Hepatocyte (in vitro differentiated cells): Measurements from ENCODE around the gene VAMP8. TPM values are rescaled to one million over a fixed set of nuclear protein-coding genes. Genes with fewer than 3 reads are reported as not detected.

Source experiments
- DNase-seq: peaks from one replicate; pipeline ENCODE4 v3.0.0-alpha.2; 2016; ENCODE audit warnings: low spot score
- H2AFZ ChIP-seq: fragments of 200-600 bp; sonication (generic); 2 replicates; pipeline ENCODE4 v1.6.0; 2016; ENCODE audit warnings: antibody characterized with exemption, mild to moderate bottlenecking
- H3K27ac ChIP-seq: fragments of 200-600 bp; sonication (generic); 2 replicates; pipeline ENCODE4 v1.5.1; 2016; ENCODE audit warnings: mild to moderate bottlenecking
- H3K27me3 ChIP-seq: fragments of 200-600 bp; sonication (generic); 2 replicates; pipeline ENCODE4 v1.6.1; 2016
- H3K36me3 ChIP-seq: fragments of 200-600 bp; sonication (generic); replicated peaks from 2 replicates; pipeline ENCODE4 v1.5.1; 2016; ENCODE audit warnings: low read depth; ENCODE audit not compliant: insufficient read depth
- H3K4me1 ChIP-seq: fragments of 200-600 bp; sonication (generic); 2 replicates; pipeline ENCODE4 v1.5.1; 2016; ENCODE audit warnings: mild to moderate bottlenecking, moderate library complexity; ENCODE audit not compliant: insufficient read depth
- H3K4me2 ChIP-seq: fragments of 200-600 bp; sonication (generic); 2 replicates; pipeline ENCODE4 v1.6.0; 2016
- H3K4me3 ChIP-seq: fragments of 200-600 bp; sonication (generic); 2 replicates; pipeline ENCODE4 v1.5.1; 2016; ENCODE audit warnings: mild to moderate bottlenecking
- H3K79me2 ChIP-seq: fragments of 200-600 bp; sonication (generic); 2 replicates; pipeline ENCODE4 v1.6.0; 2017; ENCODE audit warnings: mild to moderate bottlenecking
- H3K9me2 ChIP-seq: fragments of 200-600 bp; sonication (generic); replicated peaks from 2 replicates; pipeline ENCODE4 v1.6.0; 2017; ENCODE audit warnings: mild to moderate bottlenecking; ENCODE audit not compliant: insufficient read depth
- H3K9me3 ChIP-seq: fragments of 200-600 bp; sonication (generic); 2 replicates; pipeline ENCODE4 v1.5.1; 2016; ENCODE audit warnings: low read depth, mild to moderate bottlenecking
- H4K20me1 ChIP-seq: fragments of 200-600 bp; sonication (generic); 2 replicates; pipeline ENCODE4 v1.6.0; 2016; ENCODE audit warnings: mild to moderate bottlenecking; ENCODE audit not compliant: insufficient read depth, poor library complexity, severe bottlenecking
- CTCF ChIP-seq: fragments of 200-600 bp; sonication (generic); IDR thresholded peaks from 2 replicates; pipeline ENCODE4 v1.5.1; 2016; ENCODE audit warnings: antibody characterized with exemption, mild to moderate bottlenecking; ENCODE audit not compliant: poor library complexity
- EZH2 ChIP-seq: fragments of 200-600 bp; sonication (generic); IDR thresholded peaks from 2 replicates; pipeline ENCODE4 v1.6.1; 2016; ENCODE audit warnings: antibody characterized with exemption, mild to moderate bottlenecking, borderline replicate concordance
- EZH2phosphoT487 ChIP-seq: fragments of 200-600 bp; sonication (generic); IDR thresholded peaks from one replicate; pipeline ENCODE4 v1.6.1; 2018; ENCODE audit warnings: antibody characterized with exemption, mild to moderate bottlenecking, low read depth, moderate library complexity; ENCODE audit not compliant: unreplicated experiment, severe bottlenecking
- WGBS: methylation state at CpG from one replicate; pipeline ENCODE4 v1.1.6; 2016; ENCODE audit warnings: low lambda C conversion rate; ENCODE audit errors: missing lambda C conversion rate; 5-methylcytosine and 5-hydroxymethylcytosine counted together
- polyA plus RNA-seq: library from polyadenylated mRNA; unstranded; fragments of >200 nt; fragmentation: Nextera tagmentation; extraction: Ambion mirVana; gene quantifications from 2 replicates; pipeline ENCODE4 v1.2.1, GENCODE V29; 2016
- total RNA-seq: library from RNA; depleted of rRNA; stranded (reverse); fragments of >200 nt; gene quantifications from 2 replicates; pipeline ENCODE4 v1.2.3, GENCODE V29; 2014

Gene VAMP8
- total and polyA plus RNA-seq, 2 experiments from 2014 or later: 50.7 to 213 TPM

GRCh38 chr2:85575739-85576138 lies 1.6 kb upstream of the VAMP8 start:
- WGBS: 86% methylated on average over 8 of the region's 8 CpGs
- no peaks in the 10 kb centered on the region for H3K36me3 ChIP-seq
- no peak overlapping the region for H3K4me3 ChIP-seq
- H3K9me3 ChIP-seq: no peaks in the 10 kb centered on the region
- no peaks in the 10 kb centered on the region for H4K20me1 ChIP-seq
- H3K4me2 ChIP-seq: no peak overlapping the region
- H3K4me1 ChIP-seq: peaks cover 31% of the 10 kb centered on the region
- H3K9me2 ChIP-seq: no peaks in the 10 kb centered on the region
- no peak for TF ChIP-seq CTCF
- TF ChIP-seq EZH2: no peak
- TF ChIP-seq EZH2phosphoT487: no peak
- no peak overlapping the region for H2AFZ ChIP-seq
- H3K79me2 ChIP-seq: peaks cover 24% of the 10 kb centered on the region
- H3K27ac ChIP-seq: peak overlapping the region; percentile 37
- no peak for DNase-seq
- no peaks in the 10 kb centered on the region for H3K27me3 ChIP-seq

- no peak for TF ChIP-seq EZH2phosphoT487
- TF ChIP-seq CTCF: no peak
- no peak for TF ChIP-seq EZH2
- Histone ChIP-seq H3K4me3 (no peak overlapping the region), H3K4me1 (peaks cover 31% of the 10 kb centered on the region), H3K9me2 (no peaks in the 10 kb centered on the region), H3K27ac (peak overlapping the region; percentile 94), H3K27me3 (no peaks in the 10 kb centered on the region), H3K36me3 (no peaks in the 10 kb centered on the region), H4K20me1 (no peaks in the 10 kb centered on the region), H3K9me3 (no peaks in the 10 kb centered on the region), H2AFZ (peak overlapping the region; percentile 70), H3K4me2 (peak overlapping the region; percentile 92), H3K79me2 (peaks cover 24% of the 10 kb centered on the region)
- no peak for DNase-seq
- WGBS: 49% methylated on average over 3 of the region's 3 CpGs
These were observed 362 bp upstream of the VAMP8 start for GRCh38 chr2:85577063-85577385.

GRCh38 chr2:85578243-85579180 lies 1.1 kb downstream of the VAMP8 start:
- no peak for TF ChIP-seq EZH2phosphoT487
- no peak for TF ChIP-seq EZH2
- TF ChIP-seq CTCF: no peak
- Histone ChIP-seq H2AFZ (peak overlapping the region; percentile 70), H3K36me3 (no peaks in the 10 kb centered on the region), H3K4me3 (peak overlapping the region; percentile 65), H3K9me2 (no peaks in the 10 kb centered on the region), H3K4me2 (peak overlapping the region; percentile 92), H3K27me3 (no peaks in the 10 kb centered on the region), H3K27ac (peak overlapping the region; percentile 94), H3K9me3 (no peaks in the 10 kb centered on the region), H4K20me1 (no peaks in the 10 kb centered on the region), H3K4me1 (peaks cover 32% of the 10 kb centered on the region), H3K79me2 (peaks cover 24% of the 10 kb centered on the region)
- DNase-seq: no peak
- WGBS: 43% methylated on average over 19 of the region's 19 CpGs
